Skeletal muscle satellite cell (primary cell): ENCODE measurements around the gene CYGB.

ENCODE experiments used
- H3K27me3 ChIP-seq: 2 replicates; pipeline ENCODE4 v1.7.0; 2013; ENCODE audit warnings: low read length; ENCODE audit not compliant: control insufficient read depth, insufficient read depth
- H3K36me3 ChIP-seq: 2 replicates; pipeline ENCODE4 v1.7.0; 2013; ENCODE audit warnings: mild to moderate bottlenecking, control low read depth, low read length; ENCODE audit not compliant: insufficient read depth
- H3K4me1 ChIP-seq: 2 replicates; pipeline ENCODE4 v1.7.0; 2013; ENCODE audit warnings: low read length; ENCODE audit not compliant: control insufficient read depth, insufficient read depth
- H3K4me2 ChIP-seq: 2 replicates; pipeline ENCODE4 v1.7.0; 2013; ENCODE audit warnings: mild to moderate bottlenecking, low read length
- H3K4me3 ChIP-seq: 2 replicates; pipeline ENCODE4 v1.7.0; 2013; ENCODE audit warnings: low read length
- H3K9ac ChIP-seq: 2 replicates; pipeline ENCODE4 v1.7.0; 2013; ENCODE audit warnings: mild to moderate bottlenecking, low read depth, low read length, moderate library complexity
- H3K9me3 ChIP-seq: replicated peaks from 2 replicates; pipeline ENCODE4 v1.7.0; 2013; ENCODE audit warnings: mild to moderate bottlenecking, control low read depth, low read length

The CYGB gene

GRCh38 chr17:76499267-76499667, 38.2 kb downstream of the CYGB start:
- Histone ChIP-seq H3K4me3 (no peak overlapping the region), H3K4me2 (peak overlapping the region; percentile 84), H3K9me3 (no peaks in the 10 kb centered on the region), H3K36me3 (no peaks in the 10 kb centered on the region), H3K27me3 (no peaks in the 10 kb centered on the region), H3K4me1 (peaks cover 46% of the 10 kb centered on the region), H3K9ac (no peak overlapping the region)

- no peak overlapping the region for H3K4me3 ChIP-seq
Observed at GRCh38 chr17:76498876-76499251, 38.6 kb downstream of the CYGB start.

GRCh38 chr17:76497979-76498875, 39.3 kb downstream of the CYGB start:
- peak overlapping the region; percentile 63 for H3K9ac ChIP-seq
- H3K4me1 ChIP-seq: peaks cover 55% of the 10 kb centered on the region
- no peaks in the 10 kb centered on the region for H3K9me3 ChIP-seq
- H3K27me3 ChIP-seq: no peaks in the 10 kb centered on the region
- H3K36me3 ChIP-seq: no peaks in the 10 kb centered on the region
- H3K4me2 ChIP-seq: peak overlapping the region; percentile 84
- H3K4me3 ChIP-seq: peak overlapping the region; percentile 49

More at GRCh38 chr17:76498876-76499251, 38.6 kb downstream of the CYGB start:
- Histone ChIP-seq H3K4me2 (peak overlapping the region; percentile 84), H3K36me3 (no peaks in the 10 kb centered on the region), H3K4me1 (peaks cover 49% of the 10 kb centered on the region), H3K27me3 (no peaks in the 10 kb centered on the region), H3K9ac (peak overlapping the region; percentile 63), H3K9me3 (no peaks in the 10 kb centered on the region)

- Histone ChIP-seq H3K4me2 (peak overlapping the region; percentile 84), H3K9me3 (no peaks in the 10 kb centered on the region), H3K36me3 (no peaks in the 10 kb centered on the region), H3K4me3 (peak overlapping the region; percentile 49), H3K9ac (peak overlapping the region; percentile 63), H3K4me1 (peaks cover 61% of the 10 kb centered on the region), H3K27me3 (no peaks in the 10 kb centered on the region)
Observed at GRCh38 chr17:76497699-76497978, 39.9 kb downstream of the CYGB start.

- Histone ChIP-seq H3K4me3 (no peak overlapping the region), H3K4me2 (no peak overlapping the region), H3K36me3 (no peaks in the 10 kb centered on the region), H3K9me3 (no peaks in the 10 kb centered on the region), H3K9ac (no peak overlapping the region), H3K4me1 (peaks cover 61% of the 10 kb centered on the region), H3K27me3 (no peaks in the 10 kb centered on the region)
Observed at GRCh38 chr17:76496464-76496863, 41.0 kb downstream of the CYGB start.

GRCh38 chr17:76495663-76496400, 41.7 kb downstream of the CYGB start:
- Histone ChIP-seq H3K4me1 (peaks cover 58% of the 10 kb centered on the region), H3K27me3 (no peaks in the 10 kb centered on the region), H3K36me3 (no peaks in the 10 kb centered on the region), H3K4me3 (no peak overlapping the region), H3K9me3 (no peaks in the 10 kb centered on the region), H3K4me2 (no peak overlapping the region), H3K9ac (no peak overlapping the region)

- Histone ChIP-seq H3K9me3 (no peaks in the 10 kb centered on the region), H3K4me1 (peaks cover 36% of the 10 kb centered on the region), H3K27me3 (no peaks in the 10 kb centered on the region), H3K4me3 (peak overlapping the region; percentile 41), H3K9ac (peak overlapping the region; percentile 62), H3K36me3 (no peaks in the 10 kb centered on the region), H3K4me2 (peak overlapping the region; percentile 72)
Observed at GRCh38 chr17:76493505-76494167, 43.9 kb downstream of the CYGB start.

GRCh38 chr17:76492989-76493501, 44.5 kb downstream of the CYGB start:
- no peaks in the 10 kb centered on the region for H3K36me3 ChIP-seq
- H3K9ac ChIP-seq: peak overlapping the region; percentile 62
- peak overlapping the region; percentile 72 for H3K4me2 ChIP-seq
- H3K27me3 ChIP-seq: no peaks in the 10 kb centered on the region
- H3K4me1 ChIP-seq: peaks cover 30% of the 10 kb centered on the region
- H3K9me3 ChIP-seq: no peaks in the 10 kb centered on the region
- peak overlapping the region; percentile 41 for H3K4me3 ChIP-seq

- H3K4me2 ChIP-seq: peak overlapping the region; percentile 72
- H3K4me3 ChIP-seq: peak overlapping the region; percentile 41
- peaks cover 23% of the 10 kb centered on the region for H3K4me1 ChIP-seq
- peak overlapping the region; percentile 62 for H3K9ac ChIP-seq
- no peaks in the 10 kb centered on the region for H3K36me3 ChIP-seq
- H3K9me3 ChIP-seq: no peaks in the 10 kb centered on the region
- no peaks in the 10 kb centered on the region for H3K27me3 ChIP-seq
Observed at GRCh38 chr17:76492123-76492988, 45.2 kb downstream of the CYGB start.

- Histone ChIP-seq H3K9me3 (no peaks in the 10 kb centered on the region), H3K9ac (no peak overlapping the region), H3K4me2 (no peak overlapping the region), H3K36me3 (no peaks in the 10 kb centered on the region), H3K4me1 (peaks cover 21% of the 10 kb centered on the region), H3K4me3 (no peak overlapping the region), H3K27me3 (no peaks in the 10 kb centered on the region)
Observed at GRCh38 chr17:76491271-76492122, 46.0 kb downstream of the CYGB start.
